ENCODE measurements around the gene PNKD.

DNA sequence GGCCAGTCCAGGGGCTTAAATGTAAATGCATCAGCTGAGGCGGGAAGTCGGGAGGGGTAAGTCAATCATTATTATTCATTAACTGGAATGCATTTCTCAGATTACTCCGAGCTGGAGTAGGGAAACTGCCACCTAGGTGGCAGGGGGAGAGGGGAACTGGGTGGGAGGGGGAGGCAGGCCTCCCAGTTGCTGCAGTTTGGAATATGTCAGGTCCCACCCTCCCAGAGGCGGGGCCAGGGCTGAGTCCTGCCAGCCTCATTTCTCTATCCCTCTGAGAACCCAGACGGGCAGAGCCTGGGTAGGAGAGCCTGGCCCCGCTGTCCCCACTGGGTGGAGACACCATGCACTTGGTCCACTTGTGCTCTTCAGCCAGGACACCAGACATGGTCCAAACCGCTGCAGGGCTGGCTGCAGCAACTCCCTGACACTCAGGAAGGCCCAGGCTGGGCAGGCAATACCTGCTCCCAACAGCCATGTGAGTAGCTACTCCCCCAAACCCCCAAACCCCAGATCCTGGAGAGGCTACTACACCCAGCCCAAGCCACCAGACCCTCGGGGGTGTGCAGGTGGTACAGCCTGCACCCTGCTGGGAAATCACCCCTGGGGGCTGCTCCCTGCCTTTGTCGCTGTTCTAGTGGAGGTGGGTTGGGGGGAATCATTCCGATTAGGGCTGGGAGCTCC lies 9.4 kb upstream of the PNKD start, which contains the start of gene GPBAR1:
- TF ChIP-seq, protein P1, sequence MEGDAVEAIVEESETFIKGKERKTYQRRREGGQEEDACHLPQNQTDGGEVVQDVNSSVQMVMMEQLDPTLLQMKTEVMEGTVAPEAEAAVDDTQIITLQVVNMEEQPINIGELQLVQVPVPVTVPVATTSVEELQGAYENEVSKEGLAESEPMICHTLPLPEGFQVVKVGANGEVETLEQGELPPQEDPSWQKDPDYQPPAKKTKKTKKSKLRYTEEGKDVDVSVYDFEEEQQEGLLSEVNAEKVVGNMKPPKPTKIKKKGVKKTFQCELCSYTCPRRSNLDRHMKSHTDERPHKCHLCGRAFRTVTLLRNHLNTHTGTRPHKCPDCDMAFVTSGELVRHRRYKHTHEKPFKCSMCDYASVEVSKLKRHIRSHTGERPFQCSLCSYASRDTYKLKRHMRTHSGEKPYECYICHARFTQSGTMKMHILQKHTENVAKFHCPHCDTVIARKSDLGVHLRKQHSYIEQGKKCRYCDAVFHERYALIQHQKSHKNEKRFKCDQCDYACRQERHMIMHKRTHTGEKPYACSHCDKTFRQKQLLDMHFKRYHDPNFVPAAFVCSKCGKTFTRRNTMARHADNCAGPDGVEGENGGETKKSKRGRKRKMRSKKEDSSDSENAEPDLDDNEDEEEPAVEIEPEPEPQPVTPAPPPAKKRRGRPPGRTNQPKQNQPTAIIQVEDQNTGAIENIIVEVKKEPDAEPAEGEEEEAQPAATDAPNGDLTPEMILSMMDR (IDR thresholded peaks at IDR 0.05), result no peak
- no peak for TF ChIP-seq ZFX (IDR thresholded peaks at IDR 0.05; ENCODE audit: borderline replicate concordance)

Measured in 22Rv1 (cell line).